Left forelimb (tissue), 1 donor: ENCODE results near the gene SP140L.
"Not testable (repeated sequence)": the region's sequence is repeated elsewhere in the genome, so short reads cannot be mapped to it uniquely, and the experiment has no call there.

Experiments used
- DNase-seq: peaks from one replicate; pipeline ENCODE4 v3.0.0-alpha.2; 2018; ENCODE audit warnings: low spot score

The SP140L gene

GRCh38 chr2:230418341-230419016 is 91.5 kb downstream of the SP140L start:
- DNase-seq = no peak

- no peak for DNase-seq
Measured at GRCh38 chr2:230419181-230419580, 92.2 kb downstream of the SP140L start.

- no peak for DNase-seq
Measured at GRCh38 chr2:230422149-230422548, 95.2 kb downstream of the SP140L start.

GRCh38 chr2:230423851-230424458 is 97.0 kb downstream of the SP140L start:
- no peak for DNase-seq

- no peak for DNase-seq
Measured at GRCh38 chr2:230425377-230425776, 98.4 kb downstream of the SP140L start.

- no peak for DNase-seq
Measured at GRCh38 chr2:230429513-230429912, 102.5 kb downstream of the SP140L start.

GRCh38 chr2:230430957-230431910 is 104.2 kb downstream of the SP140L start:
- DNase-seq = no peak

GRCh38 chr2:230434677-230435324 is 107.8 kb downstream of the SP140L start:
- DNase-seq = no peak

- DNase-seq = no peak
Measured at GRCh38 chr2:230435431-230435830, 108.4 kb downstream of the SP140L start.

GRCh38 chr2:230439121-230439520 is 112.1 kb downstream of the SP140L start:
- not testable (repeated sequence) for DNase-seq

GRCh38 chr2:230439590-230439989 is 112.6 kb downstream of the SP140L start:
- no peak for DNase-seq

- no peak for DNase-seq
Measured at GRCh38 chr2:230441227-230441897, 114.4 kb downstream of the SP140L start.

GRCh38 chr2:230443541-230443940 is 116.5 kb downstream of the SP140L start:
- no peak for DNase-seq

GRCh38 chr2:230444832-230445231 is 117.8 kb downstream of the SP140L start:
- no peak for DNase-seq

GRCh38 chr2:230447036-230447435 is 120.0 kb downstream of the SP140L start:
- DNase-seq = no peak

GRCh38 chr2:230447455-230448451 is 120.8 kb downstream of the SP140L start:
- DNase-seq = no peak

- DNase-seq = no peak
Measured at GRCh38 chr2:230449901-230450467, 123.0 kb downstream of the SP140L start.

- DNase-seq = no peak
Measured at GRCh38 chr2:230453006-230453405, 126.0 kb downstream of the SP140L start.
